Fibroblast of the aortic adventitia (primary cell): ENCODE results near the gene LSM4. TPM values are rescaled to one million over a fixed set of nuclear protein-coding genes. Genes with fewer than 3 reads are reported as not detected.
A peak's percentile ranks its signal among the peaks of the same experiment; 100 is the strongest.

Experiments used
- DNase-seq: peaks from one replicate; pipeline ENCODE4 v3.0.0-alpha.2; 2010; ENCODE audit warnings: low read depth
- H3K4me3 ChIP-seq: 2 replicates; pipeline ENCODE4 v1.5.1; 2011; ENCODE audit warnings: low read depth, mild to moderate bottlenecking, control low read depth, low read length, moderate library complexity
- CTCF ChIP-seq: IDR thresholded peaks from 2 replicates; pipeline ENCODE4 v1.5.1; 2011; ENCODE audit warnings: mild to moderate bottlenecking, low read length, control low read depth, inconsistent platforms; ENCODE audit not compliant: insufficient read depth
- total RNA-seq: library from RNA; depleted of rRNA; stranded (reverse); fragments of >200 nt; gene quantifications from 2 replicates; pipeline ENCODE4 v1.2.3, GENCODE V29; 2012; ENCODE audit warnings: low replicate concordance

The LSM4 gene
- total RNA-seq, 1 donor: 113 TPM

DNA sequence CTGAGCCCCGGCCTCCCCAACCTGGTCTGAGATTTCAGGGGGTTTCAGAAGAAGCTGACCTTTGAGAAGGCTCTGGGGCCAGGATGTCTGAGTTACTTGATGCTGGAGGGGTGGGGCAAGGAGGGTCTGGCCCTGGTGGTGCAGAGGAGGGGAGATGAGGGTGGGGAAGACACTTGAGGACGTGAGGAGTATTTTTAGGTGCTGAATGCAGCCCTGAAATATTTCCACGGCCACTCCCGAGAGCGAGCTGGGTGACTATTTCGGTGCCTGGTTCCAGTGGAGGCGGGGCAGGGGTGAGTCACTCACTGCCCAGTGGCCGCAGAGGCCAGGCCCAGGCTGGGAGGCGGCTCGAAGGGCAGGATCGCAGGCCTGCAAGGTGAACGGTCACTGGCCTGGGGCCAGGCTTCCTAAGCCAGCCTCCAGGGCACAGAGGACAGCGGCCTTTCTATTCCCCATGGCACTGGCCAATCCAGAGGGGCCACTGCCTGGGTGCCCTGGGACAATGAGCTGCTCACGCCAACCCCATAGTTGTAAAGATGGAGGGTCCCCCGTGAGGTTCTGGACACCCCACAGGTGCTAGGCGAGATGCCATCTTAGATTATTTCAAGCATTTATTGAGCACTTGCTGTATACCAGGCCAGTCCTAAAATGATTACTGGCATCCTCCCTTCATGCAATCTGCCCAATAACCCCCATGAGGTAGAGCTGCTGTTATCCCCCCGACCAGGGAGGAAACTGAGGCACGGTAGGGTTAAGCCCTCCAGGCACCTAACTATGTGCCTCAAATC, 21.8 kb downstream of the LSM4 start:
- no peak overlapping the region for H3K4me3 ChIP-seq
- peak; percentile 87 for DNase-seq
- TF ChIP-seq CTCF: no peak

GRCh38 chr19:18299654-18300053, 23.2 kb downstream of the LSM4 start:
- DNase-seq: no peak
- H3K4me3 ChIP-seq: no peak overlapping the region
- no peak for TF ChIP-seq CTCF

- no peak for DNase-seq
- TF ChIP-seq CTCF: no peak
- no peak overlapping the region for H3K4me3 ChIP-seq
These were observed 24.3 kb downstream of the LSM4 start for GRCh38 chr19:18298601-18299000.

DNA sequence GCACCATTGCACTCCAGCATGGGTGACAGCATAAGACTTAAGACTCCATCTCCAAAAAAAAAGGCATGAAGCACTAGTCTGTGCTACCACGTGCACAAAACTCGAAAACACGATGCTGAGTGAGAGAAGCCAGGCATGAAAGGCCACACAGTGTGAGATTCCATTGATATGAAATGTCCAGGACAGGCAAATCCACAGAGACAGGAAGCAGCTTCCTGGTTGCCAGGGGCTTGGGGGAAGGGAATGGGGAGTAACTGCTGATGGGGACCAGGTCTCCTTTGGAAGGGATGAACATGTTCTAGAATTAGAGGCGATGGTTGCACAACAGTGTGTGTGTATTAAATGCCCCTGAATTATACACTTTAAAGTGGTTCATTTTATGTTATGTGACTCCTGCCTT, 25.6 kb downstream of the LSM4 start:
- TF ChIP-seq CTCF: no peak
- no peak for DNase-seq
- no peak overlapping the region for H3K4me3 ChIP-seq

- H3K4me3 ChIP-seq: no peak overlapping the region
- no peak for TF ChIP-seq CTCF
- no peak for DNase-seq
These were observed 27.8 kb downstream of the LSM4 start for GRCh38 chr19:18295034-18295451.

DNA sequence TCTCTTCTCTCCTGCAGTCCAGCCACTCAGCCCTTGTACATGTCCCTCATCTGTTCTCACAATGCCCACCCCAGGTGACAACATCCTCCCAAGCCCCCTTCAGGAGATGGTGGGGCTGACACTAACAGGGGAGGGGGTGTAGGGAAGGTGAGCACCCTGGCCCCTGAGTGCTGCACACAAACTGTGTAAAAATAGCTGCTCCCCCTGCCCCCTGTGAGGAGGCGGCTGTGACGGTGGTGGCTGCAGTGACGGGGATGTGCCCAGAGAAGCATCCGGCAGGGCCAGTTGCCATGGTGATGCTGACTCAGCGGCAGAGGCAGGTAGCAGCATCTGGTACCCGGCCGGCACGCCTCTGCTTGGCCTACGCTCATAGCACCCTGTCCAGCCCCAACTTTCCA, 28.4 kb downstream of the LSM4 start:
- no peak overlapping the region for H3K4me3 ChIP-seq
- DNase-seq: no peak
- TF ChIP-seq CTCF: no peak
